ENCODE data around the gene ZNF197.

The ZNF197 gene

GRCh38 chr3:44685128-44685800 is 60.4 kb downstream of the ZNF197 start:
- H3K4me3 ChIP-seq (replicated peaks; ENCODE audit: low read depth, low read length): peak overlapping the region; percentile 68
- peak; percentile 89 for DNase-seq (ENCODE audit: low read depth)
- TF ChIP-seq CTCF (IDR thresholded peaks at IDR 0.05; ENCODE audit: low read length, missing control alignments): no peak

DNA sequence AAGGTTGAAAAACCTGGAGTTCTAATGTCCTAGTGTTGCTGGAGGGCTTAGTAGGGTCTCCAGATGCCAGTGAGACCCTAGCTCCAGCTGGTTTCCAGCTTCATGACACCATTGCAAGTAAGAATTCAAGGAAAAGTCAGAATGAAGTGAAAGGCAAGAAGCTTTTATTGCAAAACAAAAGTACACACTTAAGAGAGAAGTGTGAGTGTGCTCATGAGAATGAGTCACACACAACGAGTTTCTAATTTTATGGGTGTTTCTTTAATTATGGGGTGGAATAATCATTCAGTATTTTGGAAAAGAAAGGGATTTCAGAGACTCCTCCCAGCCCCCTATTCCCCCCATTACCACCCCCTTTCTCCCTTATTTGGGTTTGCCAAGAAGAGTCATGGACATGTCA is 63.1 kb downstream of the ZNF197 start:
- DNase-seq (ENCODE audit: low read depth): no peak
- no peak for TF ChIP-seq CTCF (IDR thresholded peaks at IDR 0.05; ENCODE audit: low read length, missing control alignments)
- H3K4me3 ChIP-seq (replicated peaks; ENCODE audit: low read depth, low read length): no peak overlapping the region
